ENCODE data around the gene AUH. TPM values are rescaled to one million over a fixed set of nuclear protein-coding genes. Genes with fewer than 3 reads are reported as not detected.

AUH gene
- total RNA-seq, 6 donors from 2014 or later = 13.7 to 38.5 (median 24.4) TPM

GRCh38 chr9:91207729-91208418 lies 153.8 kb downstream of the AUH start:
- 9 to 17% methylated on average over 8 of the region's 8 CpGs for WGBS, 2 donors
- peak overlapping the region; percentile 74 to 84 (median 78) for H3K27ac ChIP-seq
- H3K4me3 ChIP-seq = no peak overlapping the region
- H3K36me3 ChIP-seq = no peaks in the 10 kb centered on the region
- TF ChIP-seq POLR2AphosphoS5 (IDR thresholded peaks at IDR 0.05) (peak; percentile 26 to 80), EP300 (IDR thresholded peaks at IDR 0.05) (peak in 2 of 4 donors; percentile 62 to 84), CTCF (IDR thresholded peaks at IDR 0.05) (no peak)
- ATAC-seq (ENCODE audit: low FRiP score in 2 of 2) = peak; percentile 75 to 84
- H3K4me1 ChIP-seq = peaks cover 12 to 19% (median 17%) of the 10 kb centered on the region in 4 donors
- no peak for DNase-seq
- H3K27me3 ChIP-seq = no peaks in the 10 kb centered on the region
- no peaks in the 10 kb centered on the region for H3K9me3 ChIP-seq

- no peaks in the 10 kb centered on the region for H3K27me3 ChIP-seq
Measured at GRCh38 chr9:91207397-91207728, 154.4 kb downstream of the AUH start.

GRCh38 chr9:91206806-91207205 lies 154.9 kb downstream of the AUH start:
- H3K9me3 ChIP-seq = no peaks in the 10 kb centered on the region
- peaks cover 12 to 19% (median 17%) of the 10 kb centered on the region in 4 donors for H3K4me1 ChIP-seq
- DNase-seq (no peak), ATAC-seq (ENCODE audit: low FRiP score in 2 of 2) (no peak)
- TF ChIP-seq EP300 (IDR thresholded peaks at IDR 0.05) (no peak), POLR2AphosphoS5 (IDR thresholded peaks at IDR 0.05) (no peak), CTCF (IDR thresholded peaks at IDR 0.05) (no peak), POLR2A (IDR thresholded peaks at IDR 0.05) (no peak)
- H3K27me3 ChIP-seq = no peaks in the 10 kb centered on the region
- 100% methylated on average over 1 of the region's 1 CpG for WGBS, 2 donors
- peak overlapping the region; percentile 74 to 84 (median 78) for H3K27ac ChIP-seq
- H3K36me3 ChIP-seq = no peaks in the 10 kb centered on the region
- no peak overlapping the region for H3K4me3 ChIP-seq

More at GRCh38 chr9:91207397-91207728, 154.4 kb downstream of the AUH start:
- no peak for DNase-seq
- H3K36me3 ChIP-seq = no peaks in the 10 kb centered on the region
- 77 to 81% methylated on average over 9 of the region's 9 CpGs for WGBS, 2 donors
- no peaks in the 10 kb centered on the region for H3K9me3 ChIP-seq
- no peak overlapping the region for H3K4me3 ChIP-seq
- H3K4me1 ChIP-seq = peaks cover 12 to 19% (median 17%) of the 10 kb centered on the region in 4 donors
- no peak for ATAC-seq (ENCODE audit: low FRiP score in 2 of 2)
- peak overlapping the region; percentile 74 to 84 (median 78) for H3K27ac ChIP-seq
- TF ChIP-seq EP300 (IDR thresholded peaks at IDR 0.05) (no peak), CTCF (IDR thresholded peaks at IDR 0.05) (no peak)

- Histone ChIP-seq H3K4me1 (peaks cover 10 to 24% (median 14%) of the 10 kb centered on the region in 4 donors), H3K27ac (no peak overlapping the region), H3K4me3 (no peak overlapping the region), H3K27me3 (no peaks in the 10 kb centered on the region), H3K36me3 (no peaks in the 10 kb centered on the region), H3K9me3 (no peaks in the 10 kb centered on the region)
- TF ChIP-seq POLR2AphosphoS5 (IDR thresholded peaks at IDR 0.05) = no peak
- no peak for TF ChIP-seq EP300 (IDR thresholded peaks at IDR 0.05)
- no peak for TF ChIP-seq POLR2A (IDR thresholded peaks at IDR 0.05)
- TF ChIP-seq CTCF (IDR thresholded peaks at IDR 0.05) = no peak
- no peak for DNase-seq
- no peak for ATAC-seq (ENCODE audit: low FRiP score in 2 of 2)
Measured at GRCh38 chr9:91202736-91203283, 158.9 kb downstream of the AUH start.
